ENCODE measurements around the gene NR2E3. TPM values are rescaled to one million over a fixed set of nuclear protein-coding genes. Genes with fewer than 3 reads are reported as not detected.

Gene NR2E3
- total RNA-seq, 1 donor from 2014 or later = 0.26 TPM

- no peak for TF ChIP-seq CTCF (IDR thresholded peaks at IDR 0.05)
- H3K4me3 ChIP-seq = no peak overlapping the region
- no peaks in the 10 kb centered on the region for H3K27me3 ChIP-seq
- no peaks in the 10 kb centered on the region for H3K4me1 ChIP-seq
- intact Hi-C loops (cut with DNase I) = no loop called here
- H3K36me3 ChIP-seq = no peaks in the 10 kb centered on the region
- no peak for DNase-seq
- H3K27ac ChIP-seq = no peak overlapping the region
- H3K9me3 ChIP-seq = no peaks in the 10 kb centered on the region
- ATAC-seq = no peak
Observed at GRCh38 chr15:71786673-71787072, 23.7 kb upstream of the NR2E3 start.

GRCh38 chr15:71788646-71789579 is 21.4 kb upstream of the NR2E3 start:
- ATAC-seq = no peak
- Histone ChIP-seq H3K27me3 (no peaks in the 10 kb centered on the region), H3K4me1 (no peaks in the 10 kb centered on the region), H3K9me3 (no peaks in the 10 kb centered on the region), H3K36me3 (no peaks in the 10 kb centered on the region), H3K27ac (no peak overlapping the region), H3K4me3 (no peak overlapping the region)
- intact Hi-C loops (cut with DNase I) = no loop called here
- peak; percentile 34 for DNase-seq
- TF ChIP-seq CTCF (IDR thresholded peaks at IDR 0.05) = no peak

GRCh38 chr15:71789616-71790015 is 20.7 kb upstream of the NR2E3 start:
- DNase-seq (peak; percentile 15), ATAC-seq (no peak)
- Histone ChIP-seq H3K4me1 (no peaks in the 10 kb centered on the region), H3K36me3 (no peaks in the 10 kb centered on the region), H3K4me3 (no peak overlapping the region), H3K9me3 (no peaks in the 10 kb centered on the region), H3K27me3 (no peaks in the 10 kb centered on the region), H3K27ac (no peak overlapping the region)
- intact Hi-C loops (cut with DNase I) = no loop called here
- no peak for TF ChIP-seq CTCF (IDR thresholded peaks at IDR 0.05)

- intact Hi-C loops (cut with DNase I) = no loop called here
- peak; percentile 45 for DNase-seq
- ATAC-seq = peak; percentile 28
- H3K36me3 ChIP-seq = no peaks in the 10 kb centered on the region
- no peaks in the 10 kb centered on the region for H3K27me3 ChIP-seq
- no peaks in the 10 kb centered on the region for H3K4me1 ChIP-seq
- TF ChIP-seq CTCF (IDR thresholded peaks at IDR 0.05) = no peak
- H3K27ac ChIP-seq = no peak overlapping the region
- no peaks in the 10 kb centered on the region for H3K9me3 ChIP-seq
- H3K4me3 ChIP-seq = no peak overlapping the region
Observed at GRCh38 chr15:71790081-71790480, 20.3 kb upstream of the NR2E3 start.

GRCh38 chr15:71791975-71792374 is 18.4 kb upstream of the NR2E3 start:
- Histone ChIP-seq H3K4me1 (no peaks in the 10 kb centered on the region), H3K27me3 (no peaks in the 10 kb centered on the region), H3K9me3 (no peaks in the 10 kb centered on the region), H3K36me3 (no peaks in the 10 kb centered on the region), H3K4me3 (no peak overlapping the region), H3K27ac (no peak overlapping the region)
- DNase-seq (peak; percentile 26), ATAC-seq (no peak)
- intact Hi-C loops (cut with DNase I) = no loop called here
- TF ChIP-seq CTCF (IDR thresholded peaks at IDR 0.05) = no peak
